Fibroblast of skin of left quadriceps (primary cell): ENCODE data around the gene SLC2A8.

Experiments
- DNase-seq, 2 experiments: peaks; one replicate each; pipeline ENCODE4 v3.0.0-alpha.2; 2013; ENCODE audit warnings: low read depth in 2 of 2

SLC2A8 gene

DNA sequence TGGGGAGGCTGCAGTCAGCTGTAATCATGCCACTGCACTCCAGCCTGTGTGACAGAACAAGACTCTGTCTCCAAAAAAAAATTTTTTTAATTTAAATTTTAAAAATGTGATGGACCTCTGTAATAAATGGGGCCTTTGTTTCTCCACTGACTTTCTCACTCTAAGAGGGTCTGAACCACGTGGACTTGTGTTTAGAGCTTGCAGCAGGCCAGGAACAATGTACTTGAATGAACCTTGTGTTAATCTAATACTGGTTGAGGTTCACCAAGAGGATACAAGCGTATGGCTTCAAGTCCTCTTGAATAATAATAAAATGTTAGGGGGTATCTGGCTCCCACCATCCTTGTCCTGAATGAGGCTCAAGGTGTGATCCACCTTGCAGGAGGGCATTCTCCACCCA, 14.4 kb upstream of the SLC2A8 start:
- DNase-seq: no peak

DNA sequence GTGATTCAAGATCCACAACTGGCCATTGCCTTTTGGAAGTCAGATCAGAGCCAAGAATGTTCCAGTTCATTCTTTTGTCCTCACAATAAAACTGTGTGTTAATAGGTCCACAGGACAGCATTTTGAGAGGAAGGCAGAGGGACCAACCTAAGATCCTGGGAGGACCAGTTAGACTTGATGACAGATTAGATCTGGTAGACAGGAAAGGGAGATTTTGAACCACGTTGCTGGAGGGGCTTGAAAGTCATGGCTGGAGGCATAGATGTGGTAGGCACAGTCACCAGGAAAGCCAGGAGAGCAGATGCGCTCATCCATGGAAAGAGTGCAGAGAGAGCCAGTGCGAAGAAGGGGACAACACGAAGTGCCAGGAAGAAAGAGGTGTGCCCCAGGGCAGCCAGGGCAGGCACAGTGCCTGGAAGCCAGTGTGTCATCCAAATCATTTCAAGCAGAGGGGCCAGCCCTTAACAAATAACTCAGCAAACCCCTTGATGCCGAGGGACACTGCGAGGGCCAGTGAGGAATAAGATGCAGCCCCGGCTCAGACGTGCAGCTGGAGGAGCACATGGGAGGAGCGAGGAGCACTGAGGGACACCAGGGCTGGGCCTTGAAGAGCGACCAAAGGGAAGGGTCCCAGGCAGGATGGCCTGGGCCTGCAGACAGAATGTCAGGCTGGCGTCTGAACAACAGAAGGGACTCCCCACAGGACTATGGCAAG, 12.8 kb upstream of the SLC2A8 start:
- no peak for DNase-seq

DNA sequence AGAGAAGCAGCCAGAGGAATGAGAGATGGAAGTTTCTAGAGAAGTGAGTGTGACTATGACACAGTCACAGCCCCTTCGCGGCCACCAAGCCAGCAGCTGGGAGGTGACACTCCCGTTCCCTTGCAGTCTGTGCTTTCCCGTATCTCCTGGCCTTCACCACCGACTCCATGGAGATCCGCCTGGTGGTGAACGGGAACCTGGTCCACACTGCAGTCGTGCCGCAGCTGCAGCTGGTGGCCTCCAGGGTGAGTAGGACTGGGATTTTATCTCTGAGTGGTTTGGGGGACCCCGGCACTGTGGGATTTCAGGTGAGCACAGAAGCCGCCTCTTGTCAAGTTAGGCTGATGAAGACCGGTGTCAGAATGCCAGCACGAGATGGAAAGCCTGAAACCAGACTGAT, 12.1 kb upstream of the SLC2A8 start:
- no peak for DNase-seq

DNA sequence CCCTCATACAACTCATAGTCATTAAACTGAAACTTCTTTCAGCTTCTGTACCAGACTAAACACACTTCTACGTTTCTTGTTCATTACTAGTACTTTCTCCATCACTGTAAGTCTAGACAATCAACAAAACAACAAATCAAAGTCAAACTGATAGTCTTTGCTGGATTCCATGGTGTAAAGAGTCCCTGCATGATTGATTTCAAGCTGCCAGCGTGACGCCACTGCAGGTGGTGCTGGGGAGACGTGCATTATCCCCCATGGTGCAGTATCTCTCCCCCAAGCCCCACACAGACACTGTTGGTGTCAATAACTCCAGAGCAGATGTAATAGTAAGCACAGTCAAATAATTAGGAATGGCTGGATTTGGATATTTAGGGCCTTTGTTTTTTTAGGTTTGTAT, 10.7 kb upstream of the SLC2A8 start:
- DNase-seq: no peak

DNA sequence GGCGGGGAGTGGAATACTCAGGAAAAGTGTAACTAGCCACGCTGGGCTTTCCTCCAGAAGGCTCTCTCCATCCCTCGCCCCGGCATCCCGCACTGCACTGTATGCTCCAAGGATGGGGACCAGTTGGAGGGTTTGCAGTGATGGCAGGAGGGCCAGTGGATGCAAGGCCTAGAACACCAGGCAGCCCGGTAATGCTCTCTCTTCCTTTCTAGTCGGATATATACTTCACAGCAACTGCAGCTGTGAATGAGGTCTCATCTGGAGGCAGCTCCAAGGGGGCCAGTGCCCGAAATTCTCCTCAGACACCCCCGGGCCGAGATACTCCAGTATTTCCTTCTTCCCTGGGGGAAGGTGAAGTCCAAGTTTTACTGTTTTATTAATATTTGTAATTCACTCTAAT, 10.0 kb upstream of the SLC2A8 start:
- DNase-seq: no peak

DNA sequence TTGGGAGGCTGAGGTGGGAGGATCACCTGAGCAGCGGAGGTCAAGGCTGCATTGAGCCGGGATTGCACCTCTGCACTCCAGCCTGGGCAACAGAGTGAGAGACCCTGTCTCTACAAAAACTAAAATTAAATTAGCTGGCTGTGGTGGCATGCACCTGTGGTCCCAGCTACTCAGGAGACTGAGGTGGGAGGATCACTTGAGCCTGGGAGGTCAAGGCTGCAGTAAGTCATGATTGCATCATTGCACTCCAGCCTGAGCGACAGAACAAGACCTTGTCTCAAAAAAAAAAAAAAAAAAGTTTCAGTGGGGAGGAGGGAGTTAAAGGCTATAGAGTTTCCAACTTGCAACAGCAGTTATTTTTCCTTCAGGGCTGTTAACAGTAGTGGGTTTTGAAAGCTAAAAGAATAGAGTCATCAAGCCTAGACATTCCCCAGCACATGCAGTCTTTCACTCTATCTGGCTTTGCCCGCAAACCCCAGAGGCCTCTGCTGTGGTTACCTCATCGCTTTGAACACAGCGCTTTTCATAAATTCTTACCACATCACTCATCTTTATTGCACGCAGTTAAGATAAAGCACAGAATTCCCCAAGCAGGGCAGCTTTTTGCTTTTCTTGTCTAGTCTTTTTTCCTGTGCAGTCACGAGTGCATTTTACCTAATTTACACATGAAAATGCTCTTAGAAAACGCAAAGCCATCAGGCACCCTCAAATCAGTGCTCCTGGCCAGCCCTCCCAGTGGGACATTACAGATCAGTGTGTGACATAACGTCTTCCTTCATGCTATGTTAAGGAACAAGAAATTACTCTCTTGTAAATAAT, 8.7 kb upstream of the SLC2A8 start:
- DNase-seq: peak; percentile 95 to 96

DNA sequence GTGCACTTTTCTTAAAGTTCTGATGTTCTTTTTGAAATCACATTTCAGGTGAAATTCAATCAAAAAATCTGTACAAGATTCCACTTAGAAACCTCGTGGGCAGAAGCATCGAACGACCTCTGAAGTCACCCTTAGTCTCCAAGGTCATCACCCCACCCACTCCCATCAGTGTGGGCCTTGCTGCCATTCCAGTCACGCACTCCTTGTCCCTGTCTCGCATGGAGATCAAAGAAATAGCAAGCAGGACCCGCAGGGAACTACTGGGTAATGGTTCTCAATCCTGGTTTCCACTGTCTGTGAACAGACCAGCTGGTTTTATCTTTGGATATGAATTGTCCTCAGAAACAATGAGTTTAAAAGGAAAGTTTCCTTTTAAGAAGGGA, 8.1 kb upstream of the SLC2A8 start:
- no peak for DNase-seq

DNA sequence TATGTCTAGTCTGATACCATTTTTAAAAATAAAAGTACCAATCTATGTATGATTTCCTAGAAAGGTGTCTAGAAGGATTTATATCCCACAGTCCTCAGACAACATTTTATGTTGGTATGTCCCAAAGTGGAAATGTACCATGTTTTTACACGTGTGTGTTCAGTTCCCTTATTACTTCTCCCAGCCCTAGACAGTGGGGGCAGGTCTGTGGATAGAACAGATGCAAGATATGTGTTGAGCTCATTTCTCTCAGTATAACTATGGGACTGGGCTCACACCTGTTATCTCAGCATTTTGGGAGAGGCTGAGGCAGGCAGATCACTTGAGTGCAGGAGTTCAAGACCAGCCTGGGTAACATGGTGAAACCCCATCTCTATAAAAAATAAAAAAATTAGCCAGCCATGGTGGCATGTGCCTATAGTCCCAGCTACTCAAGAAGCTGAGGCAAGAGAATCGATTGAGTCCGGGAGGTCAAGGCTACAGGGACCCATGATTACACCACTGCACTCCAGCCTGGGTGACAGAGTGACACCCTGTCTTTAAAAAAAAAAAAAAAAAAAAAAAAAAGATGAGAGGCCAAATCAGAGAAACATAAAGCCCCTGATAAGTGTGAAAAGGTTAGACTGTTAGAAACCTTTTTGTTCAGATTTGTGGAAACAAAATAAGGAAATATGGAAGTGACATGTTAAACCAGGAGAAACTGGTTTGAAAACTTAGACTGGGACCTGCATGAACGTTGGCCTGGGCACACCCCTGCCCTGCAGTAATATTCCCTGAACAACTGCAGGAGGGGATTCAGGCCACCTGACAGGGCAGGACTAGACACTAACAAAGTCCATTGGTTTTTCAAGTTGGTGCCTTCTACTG, 7.4 kb upstream of the SLC2A8 start:
- no peak for DNase-seq

DNA sequence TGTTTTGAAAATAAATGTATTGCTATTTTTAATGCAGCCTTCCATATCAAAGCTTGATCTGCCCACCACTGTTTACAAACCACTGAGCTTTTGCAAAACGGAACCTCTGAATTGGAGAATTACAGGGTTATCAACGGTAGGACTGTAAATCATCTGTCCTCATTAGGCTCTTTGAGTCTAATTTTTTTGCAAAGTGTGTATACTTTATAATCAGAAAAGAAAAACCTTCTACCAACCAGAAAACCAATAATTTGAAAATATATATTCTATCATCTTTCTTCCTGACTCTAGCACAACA, 6.8 kb upstream of the SLC2A8 start:
- no peak for DNase-seq

DNA sequence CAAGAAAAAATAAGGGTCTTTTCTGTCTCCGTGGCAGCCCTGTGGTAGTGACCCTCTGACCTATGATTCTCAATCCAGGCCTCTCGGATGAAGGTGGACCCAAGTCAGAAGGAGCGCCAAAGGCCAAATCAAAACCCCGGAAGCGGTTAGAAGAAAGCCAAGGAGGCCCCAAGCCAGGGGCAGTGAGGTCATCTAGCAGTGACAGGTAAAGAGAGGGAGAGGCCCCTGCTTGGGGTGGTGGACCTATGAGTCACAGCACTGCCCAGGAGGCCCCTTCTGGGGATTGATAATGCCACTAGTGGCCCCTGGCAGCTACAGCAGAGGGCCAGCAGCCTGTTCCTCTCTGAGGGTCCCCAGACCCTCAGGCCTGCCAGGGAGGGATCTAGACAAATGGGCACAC, 6.4 kb upstream of the SLC2A8 start:
- no peak for DNase-seq

DNA sequence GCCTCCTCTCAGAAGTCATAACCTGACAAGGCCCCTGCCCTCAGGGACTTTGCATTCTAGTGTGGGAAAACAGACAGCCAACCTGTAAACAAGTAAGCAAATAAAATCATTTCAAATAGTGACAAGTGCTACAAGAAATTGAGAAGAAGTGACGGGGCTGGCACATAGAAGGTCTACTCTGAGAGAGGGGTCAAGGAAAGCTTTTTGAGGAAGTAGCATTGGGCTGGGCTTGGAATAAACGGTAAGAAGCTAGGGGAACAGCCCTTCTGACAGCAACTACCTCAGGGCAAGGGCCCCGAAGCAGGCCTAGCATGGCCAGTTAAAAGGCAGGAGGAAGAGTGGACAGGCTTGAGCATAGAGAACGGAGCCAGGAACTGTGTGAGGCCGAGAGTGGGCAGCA, 4.8 kb upstream of the SLC2A8 start:
- DNase-seq: no peak

DNA sequence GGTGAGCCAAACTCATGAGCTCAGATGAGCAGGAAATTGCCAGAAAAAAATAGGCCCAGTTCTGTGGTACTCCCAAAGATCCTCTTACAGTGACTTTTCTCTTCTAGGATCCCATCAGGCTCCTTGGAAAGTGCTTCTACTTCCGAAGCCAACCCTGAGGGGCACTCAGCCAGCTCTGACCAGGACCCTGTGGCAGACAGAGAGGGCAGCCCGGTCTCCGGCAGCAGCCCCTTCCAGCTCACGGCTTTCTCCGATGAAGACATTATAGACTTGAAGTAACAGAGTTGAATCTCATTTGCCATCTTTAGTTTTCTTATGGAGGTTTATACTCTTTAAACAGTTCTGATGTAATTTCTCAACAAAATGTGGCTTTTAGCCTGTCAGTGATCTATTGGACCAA, 4.0 kb upstream of the SLC2A8 start:
- DNase-seq: no peak

DNA sequence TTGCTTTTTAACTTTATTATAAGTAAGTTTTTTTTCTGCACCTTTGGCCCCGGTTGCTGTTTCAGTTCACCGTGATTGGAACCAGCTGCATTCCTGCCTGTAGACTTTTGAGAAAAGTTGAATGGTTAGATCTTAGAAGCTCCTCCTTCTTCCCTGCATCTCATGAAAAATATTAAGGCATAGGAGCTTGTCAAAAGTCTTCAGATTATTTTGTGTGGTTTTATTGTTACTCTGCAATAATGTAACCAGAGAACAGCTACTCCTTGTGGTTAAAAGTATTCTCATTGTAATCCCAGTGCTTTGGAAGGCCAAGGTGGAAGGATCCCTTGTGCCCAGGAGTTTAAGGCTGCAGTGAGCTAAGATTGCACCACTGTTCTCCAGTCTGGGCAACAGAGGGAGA, 3.3 kb upstream of the SLC2A8 start:
- DNase-seq: no peak

DNA sequence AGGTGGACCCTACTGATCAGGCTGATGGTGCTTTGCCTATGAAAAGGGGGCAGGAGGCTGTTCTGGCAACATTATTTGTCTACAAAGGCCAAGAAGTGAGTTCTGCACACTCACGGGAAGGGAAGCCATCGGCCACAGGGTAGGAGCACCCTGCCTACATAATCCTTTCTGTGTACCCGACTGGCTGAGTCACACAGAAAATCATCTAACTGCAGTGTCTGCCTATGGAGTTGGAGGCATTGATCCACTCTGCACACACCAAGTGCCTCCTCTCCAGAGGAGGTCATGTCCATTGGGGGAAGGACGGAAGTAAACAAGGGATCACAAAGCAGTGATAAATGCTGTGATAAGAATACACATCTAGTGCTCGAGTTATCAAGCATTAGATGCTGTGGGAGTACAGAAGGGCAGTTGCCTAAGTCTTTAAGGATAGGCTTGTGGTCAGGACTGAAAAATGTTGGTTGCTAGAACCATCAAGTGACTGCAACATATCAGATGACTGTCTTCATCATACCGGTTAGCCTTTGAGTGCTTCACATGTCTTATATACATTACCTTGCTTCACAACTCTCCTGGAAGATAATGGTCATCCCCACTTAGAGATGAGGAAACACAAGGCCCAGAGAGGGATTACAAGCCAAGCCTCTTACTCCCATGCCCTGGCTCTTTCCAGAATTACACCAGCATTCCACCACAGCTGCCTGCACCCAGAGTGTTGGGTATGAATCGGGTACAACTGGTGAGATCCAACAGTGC, 1.3 kb upstream of the SLC2A8 start:
- DNase-seq: no peak

DNA sequence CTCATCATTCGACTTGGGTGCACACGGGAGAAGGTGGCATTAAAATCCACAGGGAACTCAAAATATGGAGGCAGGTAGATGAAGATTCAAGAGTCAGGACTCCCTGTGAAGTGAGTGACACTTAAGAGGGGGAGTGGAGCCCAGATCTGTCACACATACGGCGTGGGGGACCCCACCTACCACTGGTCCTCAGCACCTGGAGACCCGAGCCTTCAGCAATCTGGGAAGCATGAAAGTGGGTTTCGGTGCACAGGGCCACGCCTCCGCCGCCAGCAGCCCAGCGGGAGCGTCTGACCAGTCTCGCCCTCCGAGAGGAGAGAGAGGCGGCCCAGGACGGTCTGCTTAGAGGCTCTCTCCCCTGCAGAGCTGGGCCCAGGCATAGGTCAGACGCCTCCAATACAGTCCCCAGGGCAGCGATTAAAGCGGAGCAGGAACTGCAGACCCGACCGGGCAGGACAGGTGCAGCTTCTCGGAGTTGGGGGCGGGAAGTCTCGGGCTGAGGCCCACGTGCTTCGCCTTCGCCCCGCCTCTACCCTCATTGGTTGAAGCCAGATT, 639 bp upstream of the SLC2A8 start:
- no peak for DNase-seq

DNA sequence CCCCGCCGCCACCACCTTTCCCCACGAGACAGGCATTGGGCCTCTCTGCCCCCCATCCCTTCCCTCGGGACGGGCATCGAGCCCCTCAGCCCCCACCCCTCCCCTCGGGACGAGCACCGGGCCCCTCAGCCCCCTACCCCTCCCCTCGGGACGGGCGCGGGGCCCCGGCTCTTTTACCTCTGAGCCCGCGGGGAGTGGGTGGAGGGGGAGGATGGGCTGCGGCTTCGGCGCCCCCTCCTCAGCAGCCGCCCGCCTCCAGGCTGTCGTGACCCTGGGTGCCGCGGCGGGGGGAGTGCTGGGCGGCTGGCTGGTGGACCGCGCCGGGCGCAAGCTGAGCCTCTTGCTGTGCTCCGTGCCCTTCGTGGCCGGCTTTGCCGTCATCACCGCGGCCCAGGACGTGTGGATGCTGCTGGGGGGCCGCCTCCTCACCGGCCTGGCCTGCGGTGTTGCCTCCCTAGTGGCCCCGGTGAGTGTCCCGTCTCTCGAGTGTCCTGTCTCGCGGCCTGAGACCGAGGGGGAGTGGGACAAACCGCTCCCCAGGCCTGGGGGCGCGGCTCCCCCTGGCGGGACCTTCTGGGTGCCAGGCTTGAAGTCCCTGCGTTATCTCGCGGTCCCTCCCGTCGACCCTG, 791 bp downstream of the SLC2A8 start:
- no peak for DNase-seq

DNA sequence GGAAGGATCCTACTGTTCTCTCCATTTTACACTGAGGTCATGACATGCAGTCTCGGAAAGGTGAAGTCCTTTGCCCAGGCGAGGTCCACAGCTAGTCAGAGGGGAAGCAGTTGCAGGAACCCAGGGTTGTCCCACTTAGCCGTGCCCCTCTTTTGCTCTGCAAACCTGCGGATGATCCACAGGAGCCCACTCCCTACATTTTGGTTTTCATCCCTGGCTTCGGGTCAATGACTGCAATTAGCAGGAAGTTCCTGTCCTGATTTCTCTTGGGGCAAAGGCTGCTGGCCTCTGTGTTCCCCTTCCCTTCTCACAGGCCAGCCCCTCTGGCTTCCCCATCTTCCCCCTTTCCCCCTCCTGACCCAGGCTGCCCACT, 1.3 kb downstream of the SLC2A8 start:
- DNase-seq: no peak

DNA sequence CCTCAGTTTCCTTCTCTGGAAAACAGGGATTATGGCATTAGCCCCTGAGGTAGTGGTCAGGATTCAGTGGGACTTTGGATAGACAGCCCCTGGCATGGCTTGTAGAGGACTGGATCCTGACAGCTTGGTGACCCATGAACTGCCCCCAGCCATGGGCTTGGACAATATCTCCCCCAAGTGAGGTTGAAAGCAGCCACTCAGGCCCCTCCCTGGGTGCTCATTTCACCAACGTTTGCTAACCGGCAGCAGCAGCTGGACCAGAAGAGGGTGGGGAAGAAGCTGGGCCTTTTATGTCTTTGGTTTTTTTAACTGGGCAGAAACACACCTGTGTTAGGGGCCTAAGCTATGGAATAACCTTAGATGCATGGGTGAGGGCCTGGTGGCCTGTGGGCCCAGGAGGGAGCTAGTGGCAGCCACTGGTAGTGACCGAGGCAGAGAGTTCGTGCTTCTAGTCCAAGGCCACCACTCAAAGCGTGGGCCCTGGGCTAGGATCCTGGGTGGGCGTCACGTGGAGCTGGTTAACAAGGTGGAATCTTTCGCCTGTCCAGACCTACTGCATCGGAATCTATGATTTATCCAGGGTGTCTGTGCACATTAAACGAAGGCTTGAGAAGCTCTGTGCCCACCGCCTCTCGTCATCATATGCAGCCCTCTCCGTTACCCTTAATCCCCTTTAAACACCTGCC, 1.9 kb downstream of the SLC2A8 start:
- DNase-seq: no peak

DNA sequence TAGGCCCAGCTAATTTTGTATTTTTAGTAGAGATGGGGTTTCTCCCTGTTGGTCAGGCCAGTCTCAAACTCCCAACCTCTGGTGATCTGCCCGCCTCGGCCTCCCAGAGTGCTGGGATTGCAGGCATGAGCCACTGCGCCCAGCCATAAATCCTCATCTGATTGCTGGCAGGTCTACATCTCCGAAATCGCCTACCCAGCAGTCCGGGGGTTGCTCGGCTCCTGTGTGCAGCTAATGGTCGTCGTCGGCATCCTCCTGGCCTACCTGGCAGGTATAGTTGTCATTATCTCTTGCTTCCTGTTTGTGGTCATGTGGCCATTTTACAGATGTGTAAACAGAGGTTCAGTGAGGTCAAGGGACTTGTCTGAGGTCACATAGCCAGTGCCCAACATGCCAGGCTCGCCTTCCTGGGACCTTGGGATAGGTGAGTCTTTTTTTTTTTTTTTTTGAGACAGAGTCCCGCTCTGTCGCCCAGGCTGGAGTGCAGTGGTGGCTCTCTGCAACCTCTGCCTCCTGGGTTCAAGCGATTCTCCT, 2.8 kb downstream of the SLC2A8 start:
- DNase-seq: no peak

DNA sequence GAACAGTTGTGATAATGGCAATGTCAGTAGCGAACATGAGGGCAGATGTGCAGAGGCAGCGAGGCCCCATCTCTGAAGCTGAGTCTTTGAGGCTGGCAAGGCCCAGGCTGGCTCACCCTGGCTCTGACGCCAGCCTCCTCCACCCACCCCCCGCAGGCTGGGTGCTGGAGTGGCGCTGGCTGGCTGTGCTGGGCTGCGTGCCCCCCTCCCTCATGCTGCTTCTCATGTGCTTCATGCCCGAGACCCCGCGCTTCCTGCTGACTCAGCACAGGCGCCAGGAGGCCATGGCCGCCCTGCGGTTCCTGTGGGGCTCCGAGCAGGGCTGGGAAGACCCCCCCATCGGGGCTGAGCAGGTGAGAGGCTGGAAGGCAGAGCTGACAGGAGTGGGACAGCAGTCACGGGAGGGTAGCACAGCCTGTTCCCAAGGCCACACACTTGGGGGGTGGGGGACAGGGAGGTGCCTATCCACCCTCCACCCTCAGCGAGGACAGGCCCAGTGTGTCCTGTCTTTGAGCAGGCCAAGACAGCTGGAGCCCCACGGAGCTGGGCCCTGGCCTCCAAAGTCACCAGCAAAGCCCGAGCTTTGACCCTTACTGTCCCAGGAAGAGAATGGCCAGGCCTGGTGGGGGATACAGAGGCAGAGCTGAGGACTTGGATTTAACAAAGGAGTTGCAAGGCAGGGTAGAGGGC, 5.6 kb downstream of the SLC2A8 start:
- no peak for DNase-seq
